GM12891 (cell line): ENCODE measurements around the gene TMEM270.

ENCODE experiments used
- DNase-seq: peaks from one replicate; pipeline ENCODE4 v3.0.0; 2011; ENCODE audit warnings: low spot score; ENCODE audit not compliant: insufficient read length
- FAIRE-seq: peaks from 2 replicates; lab custom pipeline; 2011; peaks lifted over from hg19 to GRCh38; lab: Jason Lieb, UNC
- PAX5 ChIP-seq: IDR thresholded peaks from 2 replicates; pipeline ENCODE4 v1.6.1; 2011; ENCODE audit warnings: low read length, moderate library complexity, mild to moderate bottlenecking; ENCODE audit not compliant: insufficient read depth, severe bottlenecking
- POLR2A ChIP-seq: IDR thresholded peaks from 2 replicates; pipeline ENCODE4 v1.6.1; 2011; ENCODE audit warnings: low read depth, low read length, control low read depth
- POLR2AphosphoS5 ChIP-seq: IDR thresholded peaks from 2 replicates; pipeline ENCODE4 v1.6.1; 2011; ENCODE audit warnings: low read depth, low read length, control low read depth
- POU2F2 ChIP-seq: IDR thresholded peaks from 2 replicates; pipeline ENCODE4 v1.6.1; 2011; ENCODE audit warnings: low read depth, mild to moderate bottlenecking, control low read depth, low read length, moderate library complexity
- SPI1 ChIP-seq: IDR thresholded peaks from 2 replicates; pipeline ENCODE4 v1.6.1; 2011; ENCODE audit warnings: low read depth, low read length, control low read depth
- TAF1 ChIP-seq: IDR thresholded peaks from 2 replicates; pipeline ENCODE4 v1.6.1; 2011; ENCODE audit warnings: low read depth, low read length, control low read depth

Gene TMEM270

DNA sequence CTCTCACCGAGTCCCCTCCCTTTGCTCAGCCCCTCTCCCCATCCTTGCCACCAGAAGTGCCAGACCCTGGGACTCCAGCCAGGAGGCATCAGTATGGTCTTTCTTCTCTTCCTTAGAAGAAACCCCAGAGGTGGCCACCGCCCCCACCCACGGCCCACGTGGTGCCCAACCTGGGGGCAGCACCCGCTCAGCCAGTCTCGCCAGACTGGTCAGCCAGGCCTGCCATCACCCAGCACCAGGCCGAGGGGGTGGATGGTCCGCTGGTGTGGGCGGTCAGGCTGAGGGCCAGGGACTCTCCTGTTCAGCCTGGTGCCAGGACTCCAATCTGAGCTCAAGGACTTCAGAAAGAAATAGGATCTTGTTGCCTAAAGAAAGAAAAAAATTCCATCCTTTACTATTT is 36.0 kb upstream of the TMEM270 start:
- TF ChIP-seq POLR2A (no peak), PAX5 (no peak), POU2F2 (no peak), POLR2AphosphoS5 (no peak), TAF1 (no peak), SPI1 (no peak)
- FAIRE-seq: no peak
- DNase-seq: no peak

DNA sequence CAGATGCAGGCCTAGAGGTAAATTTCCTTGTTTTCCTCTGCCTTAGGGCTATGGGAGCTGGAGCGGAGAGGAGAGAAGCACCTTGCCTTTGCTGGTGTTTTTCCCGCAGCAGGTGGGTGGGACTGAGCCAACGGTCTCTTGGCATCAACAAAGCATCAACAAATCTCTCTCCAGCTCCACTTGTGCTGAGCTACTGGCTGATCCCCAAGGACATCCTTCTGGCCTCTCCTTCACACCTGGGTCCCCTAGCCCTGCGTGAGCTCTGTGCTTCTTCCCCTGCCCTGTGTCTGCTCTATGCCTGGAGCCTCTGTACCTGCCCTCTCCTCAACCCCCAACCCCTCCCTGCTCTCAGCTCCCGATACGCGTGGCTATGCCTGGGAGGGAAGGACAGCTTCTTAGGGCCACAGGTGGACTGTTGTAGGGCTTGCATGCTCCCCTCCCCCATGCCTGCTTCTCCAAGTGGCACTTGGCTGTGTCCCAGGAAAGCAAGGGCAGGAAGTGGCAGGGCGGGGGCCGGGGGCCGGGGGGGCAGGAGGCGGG is 33.3 kb upstream of the TMEM270 start:
- FAIRE-seq: no peak
- DNase-seq: no peak
- no peak for TF ChIP-seq SPI1
- no peak for TF ChIP-seq POLR2A
- no peak for TF ChIP-seq POU2F2
- TF ChIP-seq PAX5: no peak
- no peak for TF ChIP-seq POLR2AphosphoS5
- TF ChIP-seq TAF1: no peak

DNA sequence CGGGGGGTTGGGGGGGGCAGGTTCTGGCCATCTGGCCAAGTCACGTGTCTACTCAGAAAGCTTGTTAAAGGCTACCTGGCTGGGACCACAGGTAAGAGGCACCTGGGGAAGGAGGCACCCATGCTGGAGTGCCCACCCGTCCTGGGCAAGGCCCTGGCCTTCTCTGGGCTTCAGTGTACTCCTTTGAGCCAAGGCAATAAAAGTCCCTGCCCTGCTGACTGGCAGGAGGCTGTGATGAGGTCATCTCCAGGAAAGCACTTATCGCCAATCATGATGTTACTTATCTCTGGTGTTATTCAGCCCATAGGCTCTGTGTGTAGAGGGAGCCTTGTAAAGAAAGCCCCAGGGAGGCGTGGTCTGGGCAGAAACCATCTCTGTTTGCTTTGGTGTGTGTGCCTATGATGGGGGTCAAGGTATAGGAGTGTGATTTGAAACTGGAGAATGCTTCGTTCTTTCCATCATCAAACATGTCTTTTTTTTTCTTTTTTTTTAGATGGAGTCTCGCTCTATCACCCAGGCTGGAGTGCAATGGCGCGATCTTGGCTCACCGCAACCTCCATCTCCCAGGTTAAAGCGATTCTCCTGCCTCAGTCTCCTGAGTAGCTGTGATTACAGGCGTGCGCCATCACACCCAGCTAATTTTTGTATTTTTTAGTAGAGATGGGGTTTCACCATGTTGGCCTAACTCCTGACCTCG is 32.7 kb upstream of the TMEM270 start:
- TF ChIP-seq TAF1: no peak
- TF ChIP-seq POLR2AphosphoS5: no peak
- TF ChIP-seq SPI1: no peak
- TF ChIP-seq PAX5: no peak
- no peak for TF ChIP-seq POLR2A
- TF ChIP-seq POU2F2: no peak
- DNase-seq (no peak), FAIRE-seq (no peak)

DNA sequence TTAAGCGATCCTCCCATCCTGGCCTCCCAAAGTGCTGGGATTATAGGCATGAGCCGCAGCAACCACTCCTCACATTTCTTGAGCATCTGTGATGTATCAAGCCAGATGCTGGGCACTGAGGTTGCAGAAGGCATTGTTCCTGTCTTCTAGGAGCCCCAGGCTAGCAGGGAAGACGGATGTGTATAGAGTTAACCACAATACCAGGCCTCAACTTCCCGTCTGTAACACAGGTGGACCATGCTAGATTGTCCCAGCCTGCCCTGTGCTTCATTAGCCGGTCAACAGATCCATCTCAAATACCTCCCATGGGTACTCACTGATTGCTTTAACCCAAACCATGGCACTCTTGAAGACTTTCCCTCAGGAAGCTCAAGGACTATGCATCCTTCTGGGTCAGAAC is 32.0 kb upstream of the TMEM270 start:
- no peak for TF ChIP-seq POU2F2
- no peak for TF ChIP-seq POLR2A
- TF ChIP-seq PAX5: no peak
- TF ChIP-seq SPI1: no peak
- TF ChIP-seq TAF1: no peak
- TF ChIP-seq POLR2AphosphoS5: no peak
- DNase-seq: no peak
- FAIRE-seq: no peak

DNA sequence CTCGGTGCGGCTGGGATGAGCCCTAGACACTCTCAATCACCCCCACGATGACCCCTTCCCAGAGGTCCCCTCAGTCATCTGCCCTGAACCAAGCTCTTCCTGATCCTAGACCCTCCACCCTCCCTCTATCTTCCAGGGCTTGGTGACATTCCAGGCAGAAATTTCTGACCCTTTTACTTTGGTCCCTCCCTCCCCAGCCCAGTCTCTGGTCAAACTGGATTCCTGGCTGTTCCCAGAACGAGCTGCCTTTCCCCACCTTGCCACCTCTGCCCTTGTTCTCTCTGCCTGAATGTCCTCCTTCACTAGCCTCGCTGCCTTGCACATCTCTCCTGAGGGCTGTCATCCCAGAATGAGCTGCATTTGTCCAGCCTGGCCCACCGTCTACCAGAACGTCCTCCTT is 31.5 kb upstream of the TMEM270 start:
- DNase-seq: no peak
- TF ChIP-seq TAF1 (no peak), POU2F2 (no peak), PAX5 (no peak), SPI1 (no peak), POLR2A (no peak), POLR2AphosphoS5 (no peak)
- no peak for FAIRE-seq

DNA sequence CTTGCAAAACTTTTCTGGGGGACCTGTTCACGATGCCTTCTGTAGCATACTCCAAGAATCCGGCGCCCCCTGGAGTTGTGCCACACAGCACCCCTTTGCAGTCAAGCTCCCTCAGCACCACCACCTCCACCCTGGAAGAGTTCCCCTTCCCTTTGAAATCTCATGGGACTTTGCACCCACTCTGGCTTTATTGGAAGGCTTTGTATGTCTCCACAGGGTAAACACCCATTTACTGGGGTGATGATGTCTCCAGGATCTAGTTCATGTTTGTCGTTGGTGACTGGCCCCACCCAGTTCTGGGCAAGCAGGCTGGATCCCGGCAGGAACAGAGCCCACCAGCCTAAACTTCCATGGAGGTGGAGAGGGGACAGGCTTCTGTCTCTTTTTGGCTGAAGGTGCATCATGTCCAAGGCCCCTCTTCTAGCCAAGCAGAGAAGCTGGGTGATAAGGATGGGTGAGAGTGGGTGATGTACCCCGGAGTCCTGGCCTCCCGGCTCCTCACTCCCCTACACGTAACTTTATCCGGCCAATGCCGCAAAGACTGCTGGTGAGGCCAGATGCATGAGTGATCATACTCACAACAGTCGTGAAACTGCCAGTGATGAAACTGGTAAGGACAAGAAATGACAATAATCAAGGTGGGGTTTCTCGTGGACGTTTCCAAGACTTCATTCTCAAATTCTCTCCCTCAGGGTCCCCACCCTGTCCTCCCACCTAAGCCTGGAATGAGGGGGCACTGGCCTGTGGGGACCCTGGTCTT is 30.9 kb upstream of the TMEM270 start:
- no peak for FAIRE-seq
- no peak for DNase-seq
- TF ChIP-seq TAF1 (no peak), POLR2A (no peak), POLR2AphosphoS5 (no peak), SPI1 (no peak), POU2F2 (no peak), PAX5 (no peak)

DNA sequence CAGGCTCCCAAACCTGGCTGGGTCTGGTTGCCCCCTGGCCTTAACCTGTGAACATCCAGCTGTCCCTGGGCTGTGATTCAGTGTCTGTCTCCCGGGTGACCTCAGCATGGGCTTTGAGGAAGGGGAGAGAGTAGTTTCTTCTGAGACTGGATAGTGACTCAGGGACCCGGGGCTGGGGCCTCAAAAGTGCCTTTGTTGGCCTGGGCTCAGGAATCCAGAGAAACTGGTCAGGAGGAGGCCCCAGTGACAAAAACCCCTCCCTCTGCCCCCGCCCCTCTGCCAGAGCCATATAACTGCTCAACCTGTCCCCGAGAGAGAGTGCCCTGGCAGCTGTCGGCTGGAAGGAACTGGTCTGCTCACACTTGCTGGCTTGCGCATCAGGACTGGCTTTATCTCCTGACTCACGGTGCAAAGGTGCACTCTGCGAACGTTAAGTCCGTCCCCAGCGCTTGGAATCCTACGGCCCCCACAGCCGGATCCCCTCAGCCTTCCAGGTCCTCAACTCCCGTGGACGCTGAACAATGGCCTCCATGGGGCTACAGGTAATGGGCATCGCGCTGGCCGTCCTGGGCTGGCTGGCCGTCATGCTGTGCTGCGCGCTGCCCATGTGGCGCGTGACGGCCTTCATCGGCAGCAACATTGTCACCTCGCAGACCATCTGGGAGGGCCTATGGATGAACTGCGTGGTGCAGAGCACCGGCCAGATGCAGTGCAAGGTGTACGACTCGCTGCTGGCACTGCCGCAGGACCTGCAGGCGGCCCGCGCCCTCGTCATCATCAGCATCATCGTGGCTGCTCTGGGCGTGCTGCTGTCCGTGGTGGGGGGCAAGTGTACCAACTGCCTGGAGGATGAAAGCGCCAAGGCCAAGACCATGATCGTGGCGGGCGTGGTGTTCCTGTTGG is 30.0 kb upstream of the TMEM270 start, which contains the start of gene CLDN4:
Gene CLDN4, plus strand, starts transcription at position 316 of the 903 bp plus-strand sequence. Its CDS starts 206 bp downstream, at position 522.
- FAIRE-seq (no peak), DNase-seq (no peak)
- TF ChIP-seq PAX5 (no peak), POU2F2 (no peak), POLR2A (no peak), TAF1 (no peak), POLR2AphosphoS5 (no peak), SPI1 (no peak)

DNA sequence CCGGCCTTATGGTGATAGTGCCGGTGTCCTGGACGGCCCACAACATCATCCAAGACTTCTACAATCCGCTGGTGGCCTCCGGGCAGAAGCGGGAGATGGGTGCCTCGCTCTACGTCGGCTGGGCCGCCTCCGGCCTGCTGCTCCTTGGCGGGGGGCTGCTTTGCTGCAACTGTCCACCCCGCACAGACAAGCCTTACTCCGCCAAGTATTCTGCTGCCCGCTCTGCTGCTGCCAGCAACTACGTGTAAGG is 29.4 kb upstream of the TMEM270 start:
- DNase-seq (no peak), FAIRE-seq (no peak)
- TF ChIP-seq PAX5: no peak
- TF ChIP-seq SPI1: no peak
- no peak for TF ChIP-seq POU2F2
- no peak for TF ChIP-seq POLR2A
- no peak for TF ChIP-seq POLR2AphosphoS5
- no peak for TF ChIP-seq TAF1
